Endometrium (tissue), 2 donors: ENCODE measurements around the gene FBXO11.

ENCODE experiments used
- FAIRE-seq: peaks from 2 replicates; lab custom pipeline; 2012; peaks lifted over from hg19 to GRCh38; lab: Jason Lieb, UNC
- donor health status: control.
- donor health status: control.

FBXO11 gene

GRCh38 chr2:47783486-47784351 is 122.6 kb downstream of the FBXO11 start:
- FAIRE-seq: no peak

GRCh38 chr2:47782671-47783485 is 123.4 kb downstream of the FBXO11 start, which contains the start of gene MSH6:
Gene MSH6, plus strand, starts transcription at chr2:47783145. Its CDS starts 89 bp downstream, at chr2:47783234.
- FAIRE-seq: no peak

- FAIRE-seq: no peak
Measured at GRCh38 chr2:47782381-47782670, 124.0 kb downstream of the FBXO11 start.

- no peak for FAIRE-seq
Measured at GRCh38 chr2:47779426-47779790, 126.9 kb downstream of the FBXO11 start.

- no peak for FAIRE-seq
Measured at GRCh38 chr2:47778698-47779425, 127.4 kb downstream of the FBXO11 start.

- FAIRE-seq: no peak
Measured at GRCh38 chr2:47777277-47777937, 128.9 kb downstream of the FBXO11 start.

GRCh38 chr2:47774567-47774966 is 131.7 kb downstream of the FBXO11 start:
- no peak for FAIRE-seq

- FAIRE-seq: no peak
Measured at GRCh38 chr2:47772343-47772742, 134.0 kb downstream of the FBXO11 start.

GRCh38 chr2:47771211-47771610 is 135.1 kb downstream of the FBXO11 start:
- no peak for FAIRE-seq

- no peak for FAIRE-seq
Measured at GRCh38 chr2:47769318-47769717, 137.0 kb downstream of the FBXO11 start.

- no peak for FAIRE-seq
Measured at GRCh38 chr2:47767880-47768609, 138.3 kb downstream of the FBXO11 start.

- FAIRE-seq: no peak
Measured at GRCh38 chr2:47767497-47767844, 138.8 kb downstream of the FBXO11 start.

- no peak for FAIRE-seq
Measured at GRCh38 chr2:47751856-47752414, 154.4 kb downstream of the FBXO11 start.

- FAIRE-seq: no peak
Measured at GRCh38 chr2:47747878-47748277, 158.4 kb downstream of the FBXO11 start.

- no peak for FAIRE-seq
Measured at GRCh38 chr2:47744074-47744473, 162.2 kb downstream of the FBXO11 start.

- no peak for FAIRE-seq
Measured at GRCh38 chr2:47741637-47742036, 164.7 kb downstream of the FBXO11 start.

GRCh38 chr2:47741101-47741500 is 165.2 kb downstream of the FBXO11 start:
- FAIRE-seq: no peak
